ENCODE data around the gene NEDD8.
"Not testable (repeated sequence)": the region's sequence is repeated elsewhere in the genome, so short reads cannot be mapped to it uniquely, and the experiment has no call there.

Gene NEDD8

GRCh38 chr14:24211311-24211710 is 20.9 kb downstream of the NEDD8 start:
- FAIRE-seq (no peak), DNase-seq (ENCODE audit: insufficient read length, low spot score) (no peak)
- TF ChIP-seq CTCF (IDR thresholded peaks at IDR 0.05; ENCODE audit: insufficient read depth, missing control alignments): no peak

- no peak for TF ChIP-seq CTCF (IDR thresholded peaks at IDR 0.05; ENCODE audit: insufficient read depth, missing control alignments)
- DNase-seq (ENCODE audit: insufficient read length, low spot score) (no peak), FAIRE-seq (no peak)
These were observed 24.5 kb downstream of the NEDD8 start for GRCh38 chr14:24207625-24208024.

- no peak for TF ChIP-seq CTCF (IDR thresholded peaks at IDR 0.05; ENCODE audit: insufficient read depth, missing control alignments)
- DNase-seq (ENCODE audit: insufficient read length, low spot score): no peak
- no peak for FAIRE-seq
These were observed 25.0 kb downstream of the NEDD8 start for GRCh38 chr14:24207104-24207551.

GRCh38 chr14:24206260-24207103 is 25.7 kb downstream of the NEDD8 start:
- no peak for DNase-seq (ENCODE audit: insufficient read length, low spot score)
- FAIRE-seq: no peak
- no peak for TF ChIP-seq CTCF (IDR thresholded peaks at IDR 0.05; ENCODE audit: insufficient read depth, missing control alignments)

- no peak for FAIRE-seq
- DNase-seq (ENCODE audit: insufficient read length, low spot score): no peak
- TF ChIP-seq CTCF (IDR thresholded peaks at IDR 0.05; ENCODE audit: insufficient read depth, missing control alignments): no peak
These were observed 27.7 kb downstream of the NEDD8 start for GRCh38 chr14:24204163-24205146.

- not testable (repeated sequence) for DNase-seq (ENCODE audit: insufficient read length, low spot score); FAIRE-seq
These were observed 28.8 kb downstream of the NEDD8 start for GRCh38 chr14:24203249-24203886.

- FAIRE-seq; DNase-seq (ENCODE audit: insufficient read length, low spot score): not testable (repeated sequence)
These were observed 29.6 kb downstream of the NEDD8 start for GRCh38 chr14:24202538-24202937.

All from D721Med (cell line).